ENCODE measurements around the gene FAM133A.
A peak's percentile ranks its signal among the peaks of the same experiment; 100 is the strongest.

Gene FAM133A

DNA sequence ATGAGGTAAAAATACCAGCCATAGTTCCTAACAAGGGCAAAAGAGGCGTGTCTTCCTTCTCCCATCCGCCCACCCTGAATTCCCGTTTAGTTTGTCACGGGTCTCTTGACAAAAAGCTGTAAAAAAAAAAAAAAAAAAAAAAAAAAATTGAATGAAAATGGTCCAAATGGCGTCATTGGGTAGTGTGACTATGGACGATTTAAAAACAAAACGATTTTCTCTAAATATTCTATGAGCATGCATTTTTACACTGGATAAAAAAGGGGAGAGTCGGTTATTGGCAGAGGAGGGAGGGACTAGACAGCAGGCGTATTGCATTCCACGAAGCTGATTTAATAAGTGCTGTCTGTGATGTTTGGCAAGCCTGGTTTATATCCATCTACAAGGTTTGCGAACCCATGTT is at the start of gene FAM133A:
Gene FAM133A, plus strand, starts transcription at position 338 of the 403 bp plus-strand sequence. CDS start 35,214 bp downstream, outside the sequence.
- DNase-seq, result no peak

- DNase-seq, result no peak
Observed at GRCh38 chrX:93637591-93637990, 36.4 kb upstream of the FAM133A start.

DNA sequence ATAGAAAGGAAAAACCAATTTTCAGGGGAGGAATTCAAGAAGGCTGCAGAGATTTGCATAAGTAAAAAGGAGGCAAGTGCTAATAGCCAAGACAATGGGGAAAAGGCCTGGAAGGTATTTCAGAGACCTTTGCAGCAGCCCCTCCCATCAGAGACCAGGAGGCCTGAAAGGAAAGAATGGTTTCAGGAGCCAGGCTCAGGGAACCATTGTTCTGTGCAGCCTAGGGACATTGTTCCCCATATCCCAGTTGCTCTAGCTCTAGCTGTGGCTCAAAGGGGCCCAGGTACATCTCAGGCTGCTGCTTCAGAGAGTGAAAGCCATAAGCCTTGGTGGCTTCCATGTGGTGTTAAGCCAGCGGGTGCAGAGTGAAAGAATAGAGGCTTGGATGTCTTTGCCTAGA is 24.6 kb upstream of the FAM133A start:
- DNase-seq, result no peak

DNA sequence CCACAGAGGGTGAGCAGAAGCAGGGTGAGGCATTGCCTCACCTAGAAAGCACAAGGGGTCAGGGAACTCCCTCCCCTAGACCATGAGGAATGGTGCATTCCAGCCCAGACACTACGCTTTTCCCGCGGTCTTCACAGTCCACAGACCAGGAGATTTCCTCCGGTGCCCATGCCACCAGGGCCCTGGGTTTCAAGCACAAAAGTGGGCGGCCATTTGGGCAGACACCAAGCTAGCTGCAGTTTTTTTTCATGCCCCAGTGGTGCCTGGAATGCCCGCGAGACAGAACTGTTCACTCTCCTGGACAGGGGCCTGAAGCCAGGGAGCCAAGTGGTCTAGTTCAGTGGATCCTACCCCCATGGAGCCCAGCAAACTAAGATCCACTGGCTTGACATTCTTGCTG is 13.4 kb upstream of the FAM133A start:
- no peak for DNase-seq

DNA sequence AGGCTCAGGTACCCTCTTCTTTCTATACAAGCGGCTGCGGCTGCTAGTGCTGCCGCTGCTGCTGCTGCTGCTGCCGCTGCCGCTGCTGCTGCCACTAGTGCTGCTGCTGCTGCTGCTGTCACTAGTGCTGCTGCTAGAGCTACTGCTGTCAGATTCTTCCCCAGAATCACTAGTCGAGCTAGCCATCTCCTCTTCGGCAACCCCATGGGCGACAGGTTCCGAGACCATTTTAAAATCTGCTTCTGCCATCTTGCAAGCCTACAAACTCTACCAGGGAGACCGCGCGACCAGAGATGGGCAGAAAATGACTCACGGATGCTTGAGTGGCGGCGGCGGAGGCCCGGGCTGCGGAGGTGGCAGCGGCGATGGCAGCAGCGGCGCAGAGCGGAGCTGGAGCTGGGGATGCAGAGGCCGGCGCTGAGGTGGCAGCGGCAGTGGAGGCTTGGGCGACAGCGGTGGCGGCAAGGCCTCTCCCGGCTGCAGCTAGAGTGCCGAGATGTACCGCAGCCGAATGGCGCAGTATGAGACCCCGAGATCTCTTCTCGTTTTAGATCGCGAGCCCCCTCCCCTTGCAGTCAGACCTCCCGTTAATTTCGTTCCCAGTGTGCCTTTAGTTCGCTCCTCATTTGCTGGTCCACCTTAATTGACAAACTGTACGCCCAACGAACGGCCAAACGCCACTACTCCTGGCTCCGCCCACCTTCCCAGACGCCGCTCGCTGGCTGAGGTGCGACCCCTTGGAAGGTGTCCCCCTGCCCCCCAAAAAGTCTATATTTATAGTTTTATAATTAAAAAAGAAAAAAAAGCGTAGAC is 744 bp upstream of the FAM133A start, which contains the start of gene NAP1L3:
Gene NAP1L3, minus strand, starts transcription at position 523 of the 813 bp plus-strand sequence. Its CDS starts 274 bp downstream, at position 249.
- DNase-seq, result peak; percentile 65

DNA sequence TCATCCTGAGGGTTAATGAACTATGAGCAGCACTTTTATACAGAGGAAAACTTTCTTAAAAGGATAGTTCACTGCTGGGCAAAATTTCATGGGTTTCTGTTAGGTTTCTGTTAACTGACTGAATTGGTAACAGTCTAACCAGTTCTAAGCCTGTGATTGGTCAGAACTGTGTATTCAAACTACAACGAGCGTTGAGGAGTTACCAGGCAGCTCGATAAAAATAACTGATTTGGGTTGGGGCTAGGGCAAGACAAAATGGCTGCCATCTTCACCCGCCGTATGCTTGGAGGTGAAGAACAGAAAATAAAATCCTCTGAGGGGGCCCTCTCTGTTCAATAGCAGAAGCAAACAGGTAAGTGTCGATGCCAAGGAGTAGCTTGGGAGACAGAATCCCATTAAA is 22.0 kb downstream of the FAM133A start:
- DNase-seq, result no peak

DNA sequence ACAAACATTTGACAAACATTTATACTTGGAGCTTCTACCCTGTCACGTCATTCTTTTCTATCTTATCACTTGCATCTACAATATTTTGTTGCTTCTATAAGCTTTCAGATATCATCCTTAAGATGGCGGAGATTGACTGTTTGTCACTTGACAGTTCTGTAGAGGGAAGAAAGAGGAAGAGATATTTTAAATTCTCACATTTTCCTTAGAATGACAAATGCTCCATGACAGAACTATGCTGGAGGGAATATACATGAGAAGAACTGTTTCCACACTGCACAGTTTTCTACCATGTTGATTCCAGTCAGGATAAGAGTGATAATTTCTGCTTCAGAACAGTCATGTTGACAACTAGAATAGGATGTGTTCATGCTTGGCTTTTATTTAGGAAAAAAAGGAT is 29.7 kb downstream of the FAM133A start:
- DNase-seq, result no peak

GRCh38 chrX:93711076-93711475 is 37.1 kb downstream of the FAM133A start:
- no peak for DNase-seq

GRCh38 chrX:93741811-93742210 is 67.8 kb downstream of the FAM133A start:
- no peak for DNase-seq

- DNase-seq, result no peak
Observed at GRCh38 chrX:93760163-93760562, 86.2 kb downstream of the FAM133A start.

Measured in activated CD8-positive, alpha-beta memory T cell treated with anti-CD3 and anti-CD28 coated beads, Interleukin-2, amount 50 U/mL, for 48 hours (primary cell).